Sigmoid colon (tissue), 7 donors: ENCODE results near the gene CENPP. TPM values are rescaled to one million over a fixed set of nuclear protein-coding genes. Genes with fewer than 3 reads are reported as not detected.

Source experiments
- DNase-seq: peaks from one replicate; pipeline ENCODE4 v3.0.0-alpha.2; 2019
- H3K27ac ChIP-seq, 4 donors: fragments of 200-600 bp; sonication (generic); one replicate each; pipeline ENCODE4 v1.5.1; 2016 to 2019; ENCODE audit warnings: mild to moderate bottlenecking in 1 of 4
- H3K27me3 ChIP-seq, 3 donors: fragments of 200-600 bp; sonication (generic); one replicate each; pipeline ENCODE4 v1.5.1; 2019; ENCODE audit warnings: mild to moderate bottlenecking in 1 of 3
- H3K36me3 ChIP-seq, 4 donors: fragments of 200-600 bp; sonication (generic); one replicate each; pipeline ENCODE4 v1.5.1; 2016 to 2019
- H3K4me1 ChIP-seq, 4 donors: fragments of 200-600 bp; sonication (generic); one replicate each; pipeline ENCODE4 v1.5.1; 2017 to 2019
- H3K4me3 ChIP-seq, 4 donors: fragments of 200-600 bp; sonication (generic); one replicate each; pipeline ENCODE4 v1.5.1; 2017 to 2019; ENCODE audit warnings: mild to moderate bottlenecking in 2 of 4, moderate library complexity in 1 of 4
- H3K9me3 ChIP-seq, 4 donors: fragments of 200-600 bp in 3 of 4; sonication (generic) in 3 of 4; one replicate each; pipeline versions ENCODE4 v1.5.1 to v1.6.1; 2013 to 2019
- EP300 ChIP-seq, 4 donors: sonication (generic); formaldehyde crosslinking; IDR thresholded peaks; one replicate each; pipeline ENCODE4 v1.6.1; 2017; ENCODE audit warnings: antibody characterized with exemption in 4 of 4
- POLR2A ChIP-seq, 2 donors: fragments of 450-650 bp; IDR thresholded peaks; one replicate each; pipeline ENCODE4 v1.6.1; 2016; ENCODE audit warnings: antibody characterized with exemption in 2 of 2, mild to moderate bottlenecking in 2 of 2, moderate library complexity in 2 of 2
- POLR2AphosphoS5 ChIP-seq, 4 donors: sonication (generic); formaldehyde crosslinking; IDR thresholded peaks; one replicate each; pipeline ENCODE4 v1.6.1; 2017; ENCODE audit warnings: antibody characterized with exemption in 4 of 4
- WGBS, 2 donors: extraction: QIAGEN DNeasy Blood & Tissue Kit; methylation state at CpG; one replicate each; pipeline ENCODE4 v1.1.7; 2013; 5-methylcytosine and 5-hydroxymethylcytosine counted together
- intact Hi-C: fragments of 100-400 bp; cut with DNase I; formaldehyde crosslinking; loops from one replicate; pipeline ENCODE4 v1.15.1; 2023
- polyA plus RNA-seq, 3 donors: library from polyadenylated mRNA; stranded (reverse); fragments of 200-250 nt; gene quantifications; one replicate each; pipeline ENCODE4 v1.2.3, GENCODE V29; 2013
- total RNA-seq, 4 donors: library from RNA; depleted of rRNA; stranded (reverse); fragments of >200 nt; gene quantifications; one replicate each; pipeline ENCODE4 v1.1.0, GENCODE V29; 2016
- TF ChIP-seq, protein P1 (sequence below), 4 experiments: fragments of 450-650 bp in 3 of 4; fragments of 200-600 bp in 1 of 4; IDR thresholded peaks; one replicate each; pipeline ENCODE4 v1.5.1; 2016 to 2019; ENCODE audit warnings: antibody characterized with exemption in 4 of 4, mild to moderate bottlenecking in 3 of 4, moderate library complexity in 2 of 4
- donor health status: healthy with polysubstance abuse.
- donor health status: Bipolar disorder and iron deficiency.
- donor health status: healthy.

The CENPP gene
- total and polyA plus RNA-seq, 7 donors: 0.60 to 11.9 (median 2.4) TPM

DNA sequence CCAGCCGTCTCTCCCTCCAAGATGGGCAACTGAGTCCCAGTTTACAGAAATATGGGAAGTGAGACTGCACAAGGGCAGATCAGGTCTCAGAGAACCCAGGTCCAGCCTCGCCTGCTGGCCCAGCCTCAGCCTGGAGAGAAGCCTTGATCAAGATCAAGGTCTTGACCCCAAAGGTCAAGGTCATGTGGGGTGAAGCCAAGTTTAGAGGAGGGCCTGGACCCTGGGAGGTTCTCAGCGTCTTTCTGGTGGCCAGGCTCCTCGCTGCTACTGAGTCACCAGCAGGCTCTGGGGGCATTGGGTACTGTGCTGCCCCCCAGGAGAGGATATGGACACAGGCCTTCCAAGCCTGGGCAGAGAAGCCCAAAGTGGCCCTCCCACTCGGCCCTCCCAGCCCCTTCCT is 335.4 kb downstream of the CENPP start:
- H3K4me3 ChIP-seq: no peak overlapping the region
- H3K27me3 ChIP-seq: no peaks in the 10 kb centered on the region
- no peak overlapping the region for H3K27ac ChIP-seq
- intact Hi-C loops: no loop called here
- peaks cover 0 to 9% (median 6%) of the 10 kb centered on the region in 4 donors for H3K4me1 ChIP-seq
- H3K9me3 ChIP-seq: no peaks in the 10 kb centered on the region
- TF ChIP-seq, protein P1, sequence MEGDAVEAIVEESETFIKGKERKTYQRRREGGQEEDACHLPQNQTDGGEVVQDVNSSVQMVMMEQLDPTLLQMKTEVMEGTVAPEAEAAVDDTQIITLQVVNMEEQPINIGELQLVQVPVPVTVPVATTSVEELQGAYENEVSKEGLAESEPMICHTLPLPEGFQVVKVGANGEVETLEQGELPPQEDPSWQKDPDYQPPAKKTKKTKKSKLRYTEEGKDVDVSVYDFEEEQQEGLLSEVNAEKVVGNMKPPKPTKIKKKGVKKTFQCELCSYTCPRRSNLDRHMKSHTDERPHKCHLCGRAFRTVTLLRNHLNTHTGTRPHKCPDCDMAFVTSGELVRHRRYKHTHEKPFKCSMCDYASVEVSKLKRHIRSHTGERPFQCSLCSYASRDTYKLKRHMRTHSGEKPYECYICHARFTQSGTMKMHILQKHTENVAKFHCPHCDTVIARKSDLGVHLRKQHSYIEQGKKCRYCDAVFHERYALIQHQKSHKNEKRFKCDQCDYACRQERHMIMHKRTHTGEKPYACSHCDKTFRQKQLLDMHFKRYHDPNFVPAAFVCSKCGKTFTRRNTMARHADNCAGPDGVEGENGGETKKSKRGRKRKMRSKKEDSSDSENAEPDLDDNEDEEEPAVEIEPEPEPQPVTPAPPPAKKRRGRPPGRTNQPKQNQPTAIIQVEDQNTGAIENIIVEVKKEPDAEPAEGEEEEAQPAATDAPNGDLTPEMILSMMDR (IDR thresholded peaks at IDR 0.05): no peak
- no peak for TF ChIP-seq POLR2AphosphoS5 (IDR thresholded peaks at IDR 0.05)
- TF ChIP-seq POLR2A (IDR thresholded peaks at IDR 0.05): no peak
- TF ChIP-seq EP300 (IDR thresholded peaks at IDR 0.05): no peak
- WGBS, 2 donors: 91 to 92% methylated on average over 5 of the region's 5 CpGs
- no peak for DNase-seq
- peaks cover 0 to 19% (median 0%) of the 10 kb centered on the region in 4 donors for H3K36me3 ChIP-seq

DNA sequence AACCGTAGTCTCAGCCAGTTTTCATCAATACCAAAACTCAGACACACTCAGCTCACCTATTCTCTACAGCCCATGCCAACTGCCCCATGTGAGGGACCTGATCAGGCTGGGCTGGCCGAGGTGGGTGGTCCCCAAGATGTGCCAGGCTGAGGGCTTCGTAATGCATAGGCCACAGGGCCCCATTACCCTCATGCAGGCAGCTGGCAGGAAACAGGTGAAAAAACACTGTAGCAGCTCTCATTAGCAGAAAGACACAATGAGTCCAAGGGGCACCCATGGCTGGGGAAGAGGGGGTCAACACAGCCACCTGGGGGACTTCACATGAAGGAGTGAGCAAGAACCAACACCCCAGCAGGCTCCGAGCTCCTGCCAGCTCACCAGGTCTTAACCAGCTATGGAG is 336.0 kb downstream of the CENPP start:
- DNase-seq: no peak
- WGBS, 2 donors: 92 to 95% methylated on average over 4 of the region's 4 CpGs
- Histone ChIP-seq H3K4me1 (peaks cover 0 to 11% (median 6%) of the 10 kb centered on the region in 4 donors), H3K4me3 (no peak overlapping the region), H3K9me3 (no peaks in the 10 kb centered on the region), H3K36me3 (peaks cover 0 to 20% (median 0%) of the 10 kb centered on the region in 4 donors), H3K27me3 (no peaks in the 10 kb centered on the region), H3K27ac (no peak overlapping the region)
- intact Hi-C loops: no loop called here
- TF ChIP-seq POLR2AphosphoS5 (IDR thresholded peaks at IDR 0.05) (no peak), EP300 (IDR thresholded peaks at IDR 0.05) (no peak), POLR2A (IDR thresholded peaks at IDR 0.05) (no peak)
- TF ChIP-seq, protein P1 (IDR thresholded peaks at IDR 0.05): no peak

DNA sequence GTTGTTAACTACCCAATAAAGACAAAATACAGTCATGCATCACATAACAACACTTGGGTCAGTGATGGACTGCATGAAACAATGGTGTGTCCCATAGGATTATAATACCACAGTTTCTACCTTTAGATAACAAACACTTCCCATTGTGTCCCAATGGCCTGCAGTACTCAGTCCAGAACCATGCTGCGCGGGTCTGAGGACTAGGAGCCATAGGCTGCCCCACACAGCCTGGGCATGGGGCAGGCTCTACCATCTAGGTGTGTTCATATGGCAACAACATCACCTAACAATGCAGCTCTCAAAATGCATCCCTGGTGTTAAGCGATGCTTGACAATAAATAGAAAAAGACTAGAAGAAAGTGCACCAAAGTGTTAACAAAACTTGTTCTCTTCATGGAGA is 337.4 kb downstream of the CENPP start:
- Histone ChIP-seq H3K27ac (no peak overlapping the region), H3K27me3 (no peaks in the 10 kb centered on the region), H3K9me3 (no peaks in the 10 kb centered on the region), H3K4me1 (peaks cover 0 to 19% (median 7%) of the 10 kb centered on the region in 4 donors), H3K36me3 (peaks cover 0 to 7% (median 0%) of the 10 kb centered on the region in 4 donors), H3K4me3 (no peak overlapping the region)
- no peak for DNase-seq
- intact Hi-C loops: no loop called here
- TF ChIP-seq, protein P1 (IDR thresholded peaks at IDR 0.05): no peak
- TF ChIP-seq POLR2A (IDR thresholded peaks at IDR 0.05): no peak
- TF ChIP-seq EP300 (IDR thresholded peaks at IDR 0.05): no peak
- TF ChIP-seq POLR2AphosphoS5 (IDR thresholded peaks at IDR 0.05): no peak
- 97 to 98% methylated on average over 3 of the region's 3 CpGs for WGBS, 2 donors

DNA sequence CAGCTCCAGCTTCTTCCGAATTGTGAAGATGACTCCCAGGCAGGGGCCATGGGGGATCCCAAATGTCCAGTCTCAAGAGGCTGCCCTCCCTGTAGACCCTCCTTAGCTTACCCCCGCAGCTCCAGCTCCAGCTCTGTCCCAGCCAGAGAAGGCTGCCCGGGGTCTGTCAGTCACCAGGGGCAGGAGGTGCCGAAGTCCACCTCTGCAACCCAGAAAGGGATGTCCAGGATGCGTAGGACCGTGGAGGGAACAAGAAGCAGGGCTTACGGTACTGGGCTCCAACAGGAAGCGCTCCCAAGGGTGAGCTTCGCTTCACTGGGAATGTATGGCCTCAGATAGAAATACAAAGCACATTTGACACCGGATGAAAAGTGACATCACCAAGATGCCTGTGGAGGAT is 338.2 kb downstream of the CENPP start:
- Histone ChIP-seq H3K27me3 (no peaks in the 10 kb centered on the region), H3K36me3 (peaks cover 0 to 4% (median 0%) of the 10 kb centered on the region in 4 donors), H3K4me3 (no peak overlapping the region), H3K4me1 (peaks cover 0 to 27% (median 15%) of the 10 kb centered on the region in 4 donors), H3K27ac (no peak overlapping the region), H3K9me3 (no peaks in the 10 kb centered on the region)
- TF ChIP-seq EP300 (IDR thresholded peaks at IDR 0.05) (no peak), POLR2AphosphoS5 (IDR thresholded peaks at IDR 0.05) (no peak)
- TF ChIP-seq, protein P1 (IDR thresholded peaks at IDR 0.05): no peak
- intact Hi-C loops: no loop called here
- no peak for DNase-seq
- WGBS, 2 donors: 93 to 94% methylated on average over 10 of the region's 10 CpGs
